Cardiac septum (tissue), 1 donor: ENCODE measurements around the gene FBXW7. TPM values are rescaled to one million over a fixed set of nuclear protein-coding genes. Genes with fewer than 3 reads are reported as not detected.

Experiments
- DNase-seq: peaks from one replicate; pipeline ENCODE4 v3.0.0-alpha.2; 2020; ENCODE audit warnings: low spot score
- intact Hi-C: fragments of 100-400 bp; cut with DNase I; formaldehyde crosslinking; loops from one replicate; pipeline ENCODE4 v1.14.0; 2022
- total RNA-seq: library from RNA; stranded (reverse); fragmentation: NEBNext Ultra II Directional; extraction: Animal tissue kit (Norgen Biotek cat#: 25700); gene quantifications from one replicate; pipeline ENCODE4 v1.2.1, GENCODE V29; 2021
- donor health status: DM: no; HTN: no; CAD: no.

FBXW7 gene
- total RNA-seq, 1 donor from 2014 or later, result 65.5 TPM

DNA sequence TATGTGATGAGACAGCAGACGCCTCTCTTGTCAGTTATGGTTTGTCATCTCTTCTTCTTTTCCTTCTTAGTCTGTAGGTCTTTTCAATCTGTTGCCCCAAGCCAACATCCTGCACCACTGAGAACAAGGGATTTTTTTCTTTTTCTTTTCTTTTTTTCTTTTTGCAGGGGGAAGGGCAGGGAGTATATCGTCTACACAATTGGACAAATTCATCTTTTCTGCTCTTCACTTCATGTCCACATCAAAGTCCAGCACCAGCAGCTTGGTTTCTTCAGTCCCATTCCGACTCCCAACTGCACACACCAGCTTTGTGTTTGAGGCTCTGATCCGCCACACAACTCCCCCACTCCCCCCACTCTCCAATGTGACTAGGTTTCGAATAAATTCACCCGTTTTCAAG is 213.2 kb downstream of the FBXW7 start:
- intact Hi-C loops, result no loop called here

DNA sequence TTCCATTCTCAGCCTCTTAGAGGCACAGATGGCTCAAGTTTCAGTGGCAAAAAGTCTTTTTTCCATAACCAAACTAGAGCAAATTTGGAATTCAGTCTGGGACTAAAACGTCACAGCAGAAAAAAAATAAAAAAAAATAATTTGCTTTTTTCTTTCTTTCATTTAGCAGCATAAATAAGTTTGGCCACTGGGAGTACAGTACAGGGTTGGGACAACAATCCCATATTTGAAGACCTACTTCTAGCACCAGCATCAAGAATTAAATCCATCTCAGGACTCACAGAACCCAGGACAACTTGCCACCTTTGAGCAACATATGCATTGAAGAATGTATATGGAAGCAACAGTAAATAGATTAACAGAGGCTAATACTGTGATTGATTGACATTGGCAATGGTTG is 214.0 kb downstream of the FBXW7 start:
- intact Hi-C loops, result no loop called here
- DNase-seq, result no peak

More for the DNA sequence above, 213.2 kb downstream of the FBXW7 start:
- no peak for DNase-seq

DNA sequence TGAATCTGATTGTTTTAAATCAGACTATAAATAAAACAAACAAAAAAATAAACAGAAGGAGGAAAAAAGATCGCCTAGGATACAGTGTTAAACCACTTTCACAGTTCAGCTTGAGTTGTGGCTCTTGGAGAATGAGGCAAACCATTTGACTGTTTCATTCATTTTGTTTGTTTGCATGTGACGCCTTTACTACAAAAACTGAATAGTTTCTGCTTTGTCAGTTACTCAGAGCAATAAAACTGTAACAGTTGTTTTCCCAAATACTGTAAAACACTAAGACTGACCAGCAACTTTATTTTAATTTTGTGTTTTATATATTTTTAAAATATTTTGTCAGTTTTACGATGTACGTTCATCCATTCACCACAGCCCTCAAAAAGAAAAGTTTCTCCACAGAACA is 214.5 kb downstream of the FBXW7 start:
- no peak for DNase-seq
- intact Hi-C loops, result no loop called here

DNA sequence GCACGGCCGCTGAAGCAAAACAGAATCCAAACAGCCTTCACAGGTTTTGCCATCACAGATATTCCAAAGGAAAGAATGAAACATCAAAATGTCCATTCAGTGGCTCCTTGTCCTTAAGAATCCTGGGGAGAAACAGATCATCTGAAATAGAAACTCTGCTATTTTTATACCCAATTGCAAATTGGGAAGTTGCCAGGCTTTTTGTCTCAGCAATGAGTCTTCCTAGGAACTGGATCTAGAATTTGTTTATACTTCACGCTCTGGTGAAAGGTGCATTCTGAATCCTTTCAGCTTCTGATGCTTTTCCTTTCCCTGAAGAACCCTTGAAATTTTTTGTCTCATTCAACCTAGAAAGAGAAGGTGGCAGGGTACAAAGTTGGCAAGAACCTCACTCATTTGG is 218.9 kb downstream of the FBXW7 start:
- no peak for DNase-seq
- intact Hi-C loops, result no loop called here

DNA sequence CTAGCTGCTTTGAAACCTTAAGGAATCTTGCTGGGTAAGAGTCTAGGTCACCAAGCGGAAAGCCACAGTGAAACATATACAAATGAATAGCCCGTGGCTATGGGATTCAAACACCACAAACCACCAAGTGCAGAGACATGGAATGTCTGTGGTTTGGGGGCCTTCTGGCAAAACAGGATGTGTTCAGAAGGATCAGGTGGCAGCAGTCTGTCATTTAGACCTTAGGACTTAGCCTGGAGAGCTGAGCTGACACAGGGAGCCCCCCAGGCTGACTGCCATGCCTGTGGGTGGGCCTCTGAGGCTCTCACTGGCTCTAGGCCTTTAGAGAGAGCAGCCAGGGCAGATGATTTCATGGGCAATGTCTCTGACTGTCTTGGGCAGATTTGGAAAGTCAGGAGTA is 225.6 kb downstream of the FBXW7 start:
- DNase-seq, result no peak
- intact Hi-C loops, result no loop called here

DNA sequence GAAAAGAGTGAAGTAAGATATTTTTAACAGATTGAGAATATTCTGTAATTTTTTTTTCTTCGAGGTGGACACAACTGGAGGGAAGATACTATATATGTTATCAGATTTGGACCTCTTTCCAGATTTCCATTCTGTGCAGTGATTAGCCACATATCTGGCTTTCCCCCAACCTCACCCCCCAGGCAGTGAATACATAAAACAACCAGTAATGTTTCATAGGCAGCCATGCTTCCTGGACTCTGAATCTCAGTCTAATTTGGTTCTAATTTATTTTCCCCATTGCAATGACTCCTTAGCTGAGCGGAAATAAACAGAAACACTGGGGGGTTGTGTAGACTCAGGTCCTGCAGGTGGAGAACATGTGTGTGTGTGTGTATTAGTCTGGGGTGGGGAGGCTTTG is 226.5 kb downstream of the FBXW7 start:
- intact Hi-C loops, result no loop called here
- no peak for DNase-seq

DNA sequence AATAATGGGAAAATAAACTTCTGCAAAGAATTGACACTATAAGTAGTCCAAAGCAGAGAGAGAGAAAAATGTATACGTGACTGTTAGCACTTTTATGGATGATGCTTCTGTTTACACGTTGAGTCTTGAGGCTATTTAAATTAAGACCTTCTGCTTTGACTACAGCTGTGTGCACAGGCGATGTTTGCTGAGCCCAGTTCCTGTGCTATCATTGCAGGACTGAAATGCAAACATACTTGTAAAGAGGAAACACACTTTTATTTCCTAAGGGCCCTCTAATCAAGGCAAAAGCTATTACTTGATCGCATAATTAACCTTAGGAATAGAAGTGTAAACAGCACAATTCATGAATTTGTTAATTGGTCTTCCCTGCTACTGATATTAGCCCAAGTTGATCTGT is 226.9 kb downstream of the FBXW7 start:
- intact Hi-C loops, result no loop called here

DNA sequence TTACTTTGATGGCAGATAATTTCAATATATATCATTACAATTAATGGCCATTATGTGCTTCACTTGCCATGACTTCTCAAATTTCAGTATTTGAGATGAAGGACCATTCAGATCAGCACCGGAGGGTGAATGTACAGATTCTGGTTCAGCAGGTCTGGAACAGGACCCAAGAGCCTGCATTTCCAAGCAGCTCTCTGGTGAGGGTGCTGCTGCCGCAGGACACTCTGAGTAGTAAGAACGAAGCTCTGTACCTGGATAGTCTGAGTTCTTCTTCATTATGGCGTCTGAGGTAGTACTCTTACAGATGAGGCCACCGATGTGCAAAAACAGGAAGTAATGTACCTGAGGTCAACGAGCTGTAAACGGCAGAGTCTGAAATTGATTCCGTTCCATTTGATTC is 228.2 kb downstream of the FBXW7 start:
- DNase-seq, result no peak
- intact Hi-C loops, result no loop called here

More for the DNA sequence above, 226.9 kb downstream of the FBXW7 start:
- DNase-seq, result no peak

DNA sequence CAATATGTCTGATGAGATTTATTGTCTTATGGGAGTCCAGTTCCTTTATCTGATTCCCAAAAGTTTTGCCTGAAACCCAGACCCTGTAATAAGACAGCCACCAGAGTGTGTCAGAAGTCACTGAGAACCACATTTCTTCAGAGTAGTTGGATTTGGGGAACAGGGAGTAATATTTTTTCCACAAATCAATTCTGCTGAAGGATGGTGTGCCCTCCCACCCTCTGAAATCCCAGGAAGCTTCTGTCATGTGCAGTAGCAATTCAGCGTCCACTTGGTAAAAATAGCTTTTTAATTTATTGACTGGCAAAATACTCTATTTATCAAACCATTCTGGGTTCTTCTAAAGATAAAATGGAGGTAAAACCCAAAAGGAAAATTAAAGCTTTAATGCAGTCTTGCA is 229.4 kb downstream of the FBXW7 start:
- no peak for DNase-seq

DNA sequence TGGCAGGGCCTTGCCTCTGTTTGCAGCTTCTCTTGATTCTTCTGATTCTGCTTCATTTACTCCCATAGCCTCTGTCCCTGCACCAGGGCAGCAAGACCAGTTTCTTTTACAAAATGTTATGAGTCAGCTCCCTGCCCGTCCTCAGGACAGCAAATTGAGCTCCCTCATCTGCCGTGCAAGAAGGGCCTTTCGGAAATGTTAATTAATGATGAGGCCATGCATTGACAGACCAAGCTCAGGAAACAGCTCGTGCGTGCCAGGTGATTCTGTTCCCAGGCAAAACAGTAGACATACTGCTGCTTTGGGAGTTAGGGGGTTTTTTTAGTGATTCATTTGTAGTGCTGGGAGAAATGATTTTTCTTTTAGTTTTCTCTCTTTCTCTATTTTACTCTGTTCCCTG is 231.7 kb downstream of the FBXW7 start:
- intact Hi-C loops, result no loop called here
- no peak for DNase-seq

More for the DNA sequence above, 229.4 kb downstream of the FBXW7 start:
- intact Hi-C loops, result no loop called here

DNA sequence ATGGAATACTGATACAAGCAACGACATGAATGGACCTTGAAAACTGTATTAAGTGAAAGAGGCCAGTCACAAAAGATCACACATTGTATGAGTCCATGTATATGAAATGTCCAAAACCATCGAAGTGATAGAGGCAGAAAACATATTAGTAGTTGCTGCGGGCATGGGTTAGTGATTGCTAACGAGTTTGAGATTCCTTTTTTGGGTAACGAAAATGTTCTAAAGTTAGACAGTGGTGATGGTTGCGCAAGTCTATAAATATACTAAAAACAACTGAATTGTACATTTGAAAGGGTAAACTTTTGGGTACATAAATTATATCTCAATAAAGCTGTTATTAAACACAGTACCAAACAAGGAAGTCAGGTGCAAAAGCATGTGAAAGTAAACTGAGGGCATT is 234.5 kb downstream of the FBXW7 start:
- intact Hi-C loops, result no loop called here
- DNase-seq, result no peak

DNA sequence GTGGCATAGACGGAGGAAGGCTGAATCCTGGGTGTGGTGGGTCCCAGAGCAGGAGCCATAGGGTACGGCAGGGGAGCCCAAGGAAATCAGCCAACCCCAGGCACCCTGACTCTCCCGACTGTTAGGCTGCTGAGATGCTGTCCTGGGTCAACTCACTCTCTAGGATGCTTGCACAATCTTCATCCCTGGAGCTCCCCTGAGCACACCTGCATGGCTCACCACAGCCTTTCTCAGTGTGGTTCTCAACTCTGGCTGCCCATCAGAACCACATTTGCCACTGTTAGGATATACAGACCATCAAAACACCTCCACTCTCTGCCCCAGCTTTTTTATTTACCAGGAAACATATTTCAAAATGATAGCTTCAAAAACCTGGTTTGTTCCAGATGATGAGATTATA is 236.3 kb downstream of the FBXW7 start:
- intact Hi-C loops, result no loop called here
- DNase-seq, result no peak

DNA sequence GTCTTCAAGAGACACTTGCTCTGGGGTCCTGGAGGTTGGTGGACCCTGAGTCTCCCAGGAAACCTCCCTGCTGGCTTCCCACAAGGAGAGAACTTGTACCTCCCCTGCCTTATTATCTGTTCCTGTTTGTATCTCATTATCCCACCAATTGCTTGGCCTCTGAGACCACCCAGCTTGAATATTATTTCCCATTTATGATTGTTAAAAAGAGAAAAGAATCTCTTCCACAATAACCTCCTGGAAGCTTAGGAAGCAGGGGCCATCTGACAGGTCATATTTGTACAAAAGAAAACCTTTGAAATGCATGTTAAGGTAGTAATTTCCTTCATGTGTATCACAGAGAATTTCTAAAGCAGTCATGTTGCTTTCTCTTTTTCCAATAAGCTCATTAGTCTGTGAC is 239.5 kb downstream of the FBXW7 start:
- intact Hi-C loops, result no loop called here
- DNase-seq, result no peak

DNA sequence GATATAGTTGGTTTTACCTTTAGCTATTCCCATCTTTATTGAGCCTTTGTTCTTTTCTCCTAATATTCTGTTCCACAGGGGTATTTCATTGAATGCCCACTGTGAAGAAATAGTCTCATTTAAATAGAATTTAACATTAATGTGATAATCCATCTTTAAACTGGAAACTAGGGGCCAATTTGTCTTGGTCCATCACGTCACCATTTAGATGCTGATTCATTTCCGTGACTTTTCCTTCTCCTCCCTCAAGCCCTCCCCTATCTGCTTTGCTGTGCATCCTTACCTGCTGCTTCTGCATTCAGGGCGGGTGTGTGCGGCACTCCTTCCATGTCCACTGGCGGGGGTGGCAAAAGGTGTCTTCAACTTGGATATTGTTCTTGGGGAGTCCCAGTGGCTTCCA is 241.1 kb downstream of the FBXW7 start:
- intact Hi-C loops, result no loop called here
- no peak for DNase-seq

DNA sequence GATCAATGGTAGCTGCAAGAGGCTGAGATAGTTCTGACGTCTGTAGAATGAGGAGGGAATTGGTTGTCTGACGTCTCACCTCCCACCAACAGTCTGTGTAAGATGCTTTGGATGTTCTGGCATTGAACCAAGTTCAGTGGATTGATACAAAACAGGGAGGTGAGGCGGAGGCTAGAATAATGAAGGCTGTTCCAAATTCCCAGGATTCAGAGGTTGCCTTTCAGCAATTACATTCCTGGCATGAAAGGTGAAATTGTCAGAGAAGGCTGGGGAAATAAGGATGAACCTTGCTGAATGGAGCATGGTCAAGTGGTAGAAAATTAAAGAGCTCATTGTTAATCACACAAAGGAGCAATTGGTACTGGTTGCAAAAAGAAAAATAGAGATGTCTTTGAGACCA is 241.6 kb downstream of the FBXW7 start:
- intact Hi-C loops, result no loop called here
- no peak for DNase-seq

DNA sequence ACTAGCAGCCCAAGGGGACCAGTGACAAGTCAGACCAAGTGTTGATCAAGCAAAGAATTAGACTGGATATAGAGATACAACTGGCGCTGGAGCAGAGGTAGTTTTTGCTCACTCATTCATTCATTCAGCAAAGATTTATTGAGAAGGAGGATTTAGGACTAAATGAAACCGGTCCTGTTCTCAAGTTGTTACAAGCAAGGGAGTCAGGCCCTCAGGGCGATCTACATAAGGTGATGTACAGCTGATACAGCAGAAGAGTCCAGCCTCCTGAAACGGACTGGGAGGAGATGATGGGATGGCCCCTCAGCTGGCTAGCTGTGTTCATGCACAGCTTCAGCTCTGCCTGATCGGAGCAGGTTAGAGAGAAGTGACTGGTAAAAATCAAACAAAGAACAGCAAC is 242.4 kb downstream of the FBXW7 start:
- intact Hi-C loops, result no loop called here
- no peak for DNase-seq

DNA sequence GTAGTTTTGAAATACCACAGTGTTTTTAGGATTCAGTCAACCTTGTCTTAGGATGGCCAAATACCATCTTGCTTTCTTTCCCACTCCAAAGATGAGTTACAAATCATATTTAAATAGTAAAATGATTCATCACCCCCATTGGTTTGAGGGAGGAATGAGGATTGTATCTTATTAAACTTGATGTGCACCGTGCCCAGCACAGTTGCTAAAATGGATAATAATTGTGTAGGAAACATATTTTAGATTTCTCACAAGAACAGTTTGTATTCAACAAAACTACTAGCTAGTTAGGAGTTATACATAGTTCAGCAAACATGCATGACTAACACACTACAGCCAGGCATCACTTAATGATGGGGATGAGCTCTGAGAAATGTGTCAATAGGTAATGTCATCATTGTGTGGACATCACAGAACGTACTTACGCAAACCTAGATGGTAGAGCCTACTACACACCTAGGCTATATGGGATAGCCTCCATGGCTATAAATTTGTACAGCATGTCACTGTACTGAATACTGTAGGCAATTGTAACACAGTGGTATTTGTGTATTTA is 245.4 kb downstream of the FBXW7 start:
- intact Hi-C loops, result no loop called here
- DNase-seq, result no peak

DNA sequence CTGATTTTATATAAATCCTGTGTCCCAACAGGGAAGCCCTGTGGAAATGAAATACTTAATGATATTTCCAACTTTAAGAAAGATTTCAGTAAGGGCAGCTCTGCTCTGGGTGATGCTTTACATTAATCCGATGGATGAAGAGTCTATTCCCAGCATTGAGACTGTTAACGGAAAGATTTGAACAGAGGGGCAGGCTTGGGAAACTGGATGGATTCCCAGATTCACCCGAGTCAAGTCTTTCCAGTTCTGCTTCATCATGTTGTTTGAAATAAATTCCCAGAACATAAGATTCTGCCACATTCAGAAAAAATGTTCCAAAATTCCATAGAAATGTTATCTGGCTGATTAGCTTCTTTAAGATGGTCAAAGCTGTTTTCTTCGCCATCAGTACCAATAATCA is 246.0 kb downstream of the FBXW7 start:
- intact Hi-C loops, result no loop called here
- DNase-seq, result no peak

DNA sequence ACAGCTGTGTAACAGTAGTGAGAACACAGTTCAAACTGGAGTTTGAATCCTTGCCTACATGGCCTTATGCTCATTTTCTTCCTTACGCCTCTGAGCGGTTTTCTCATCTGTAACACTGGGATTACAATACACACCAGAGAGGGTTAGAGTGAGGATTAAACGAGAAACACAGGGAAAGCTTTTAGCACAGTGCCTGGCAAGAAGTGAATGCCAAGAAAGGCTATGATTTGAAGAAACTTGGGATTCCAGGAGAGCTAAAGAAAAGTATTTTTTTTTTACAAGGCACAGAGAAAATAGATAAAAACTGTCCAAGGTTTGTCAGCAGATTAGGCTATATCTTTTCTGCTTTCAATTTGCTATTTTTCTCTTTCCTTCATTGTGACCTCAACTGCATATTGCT is 246.4 kb downstream of the FBXW7 start:
- intact Hi-C loops, result no loop called here
- no peak for DNase-seq

DNA sequence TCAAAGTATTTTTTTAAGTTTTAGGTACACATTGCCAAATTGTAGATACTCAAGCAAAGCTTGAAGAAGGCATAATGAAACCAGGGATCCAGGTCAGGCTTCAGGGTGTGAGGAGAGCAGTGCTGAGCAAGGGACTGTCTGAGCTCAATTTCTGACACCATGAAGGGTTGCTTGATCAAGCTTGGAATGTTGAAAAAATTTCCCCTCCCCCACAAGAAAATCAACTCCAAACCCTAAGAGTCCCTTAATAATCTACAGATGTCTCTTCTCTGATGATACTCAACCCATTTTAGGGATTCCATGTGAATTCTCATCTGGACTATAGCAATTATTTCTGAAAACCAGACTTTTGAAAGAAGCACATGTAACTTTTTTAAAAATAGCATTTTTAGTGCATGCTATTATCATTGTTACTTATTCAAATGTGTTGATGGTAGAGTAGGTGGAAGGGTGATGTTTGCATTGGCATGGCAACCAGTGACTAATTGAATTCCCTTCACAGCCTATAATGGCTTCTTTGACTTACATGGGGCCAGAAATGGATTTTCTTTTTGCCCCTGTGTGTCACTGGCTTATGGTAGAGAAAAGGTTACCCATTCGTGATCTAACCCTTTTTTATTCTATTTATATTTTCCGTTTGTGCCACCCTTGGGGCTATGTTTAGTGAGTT is 252.0 kb downstream of the FBXW7 start:
- intact Hi-C loops, result no loop called here
- no peak for DNase-seq

DNA sequence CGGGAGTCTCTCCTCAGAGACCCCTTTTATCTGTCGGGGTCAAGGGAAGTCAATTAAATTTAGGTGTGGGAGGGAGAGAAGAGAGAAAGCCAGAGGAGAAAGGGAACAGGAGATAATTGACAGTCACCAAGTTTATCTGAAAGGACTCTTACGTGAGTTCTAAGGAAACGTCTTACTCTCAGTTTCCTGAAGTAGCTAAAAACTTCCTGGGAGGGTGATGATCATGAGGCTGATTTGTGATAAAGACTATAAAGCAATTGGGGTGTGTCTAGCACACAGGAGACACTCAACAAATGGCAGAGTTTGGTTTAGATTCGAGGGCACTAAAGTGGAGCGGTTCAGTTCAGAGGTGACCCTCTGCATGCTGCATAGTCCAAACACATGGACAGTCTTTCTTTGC is 254.1 kb downstream of the FBXW7 start:
- no peak for DNase-seq
- intact Hi-C loops, result no loop called here

DNA sequence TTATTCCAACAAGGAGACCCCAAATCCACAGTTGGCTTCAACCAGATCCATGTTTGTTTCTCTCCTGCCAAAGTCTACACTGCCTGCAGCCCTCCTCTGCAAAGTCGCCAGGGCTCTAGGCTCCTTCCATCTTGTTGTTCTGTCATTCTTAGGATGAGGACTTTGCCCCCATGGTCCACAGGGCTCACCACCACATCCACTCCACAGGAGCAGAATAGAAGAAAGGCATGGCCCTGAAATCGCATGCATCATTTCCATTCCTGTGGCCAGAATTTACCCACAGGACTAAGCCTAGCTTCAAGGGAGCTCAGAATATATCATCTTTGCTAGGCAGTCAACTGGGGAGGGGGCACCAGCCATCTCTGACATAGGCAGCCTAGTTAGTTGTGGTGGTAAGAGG is 254.7 kb downstream of the FBXW7 start:
- intact Hi-C loops, result no loop called here
- no peak for DNase-seq
